ENCODE results near the gene ARHGEF19. TPM values are rescaled to one million over a fixed set of nuclear protein-coding genes. Genes with fewer than 3 reads are reported as not detected.

Gene ARHGEF19
- total and polyA plus RNA-seq, 10 of the 15 experiments (the other 5 are each of a cell fraction or from before 2014, with no cell fraction given) = 0.15 to 2.9 (median 0.67) TPM; not detected in 1

DNA sequence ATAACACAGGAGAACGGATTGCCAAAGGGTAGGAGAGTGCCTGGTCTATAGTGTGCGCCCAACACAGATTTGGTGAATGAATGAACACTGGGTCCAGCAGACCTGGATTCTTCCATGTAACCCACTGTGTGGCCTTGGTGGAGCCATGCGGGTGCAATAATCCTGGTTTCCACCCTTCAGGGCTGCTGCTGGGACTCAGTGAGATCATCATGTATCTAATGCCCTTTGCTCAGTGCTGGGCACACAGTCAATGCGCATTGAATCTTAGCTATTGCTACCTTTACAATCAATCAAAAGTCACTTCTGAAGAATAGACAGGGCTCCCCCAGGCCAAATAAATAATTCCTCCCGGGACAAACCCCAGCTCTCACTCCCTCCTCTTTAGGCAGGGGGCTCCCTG lies 50.7 kb downstream of the ARHGEF19 start:
- in situ Hi-C loops (cut with MboI) = no loop called here
- no TSS peak for BruUV-seq (replicated peaks)
- 56% methylated on average over 5 of the region's 5 CpGs for WGBS (ENCODE audit: insufficient coverage, insufficient replicate concordance, low lambda C conversion rate, missing lambda C conversion rate)
- H4K20me1 ChIP-seq (ENCODE audit: control insufficient read depth, insufficient read depth) = no peaks in the 10 kb centered on the region
- H3K9ac ChIP-seq (ENCODE audit: control insufficient read depth, insufficient read depth, low read length) = no peak overlapping the region
- no peaks in the 10 kb centered on the region for H3K9me3 ChIP-seq (replicated peaks; ENCODE audit: control insufficient read depth, insufficient read depth, low read length)
- no peaks in the 10 kb centered on the region for H3K36me3 ChIP-seq (ENCODE audit: control insufficient read depth in 2 of 2, insufficient read depth in 2 of 2, low read length in 1 of 2)
- H3K4me2 ChIP-seq (ENCODE audit: control insufficient read depth, insufficient read depth) = no peak overlapping the region
- CTCF ChIA-PET = interaction anchor here (0.6 to 0.7 kb wide), 2 partner anchors 19 to 42 kb away, joined by 3 read pairs; no protein-coding TSS in a partner anchor
- H3K27me3 ChIP-seq (replicated peaks in 1 of 2; ENCODE audit: control insufficient read depth in 2 of 2, insufficient read depth in 2 of 2, low read length in 1 of 2) = no peaks in the 10 kb centered on the region; a peak in 1 of 4 replicates
- no peaks in the 10 kb centered on the region; the same call in none of the 2 replicates for H3K4me1 ChIP-seq (ENCODE audit: control insufficient read depth, insufficient read depth, low read length)
- no peak overlapping the region for H2AFZ ChIP-seq (ENCODE audit: control insufficient read depth, low read depth, low read length)
- intact Hi-C loops (cut with micrococcal nuclease; ENCODE audit: unreplicated experiment) = no loop called here
- POLR2A ChIA-PET = no interaction called here
- DNase-seq (ENCODE audit: low read depth, low spot score) = no peak
- FAIRE-seq = no peak
- H3K79me2 ChIP-seq (ENCODE audit: control insufficient read depth, insufficient read depth, low read length) = no peaks in the 10 kb centered on the region
- RAD21 ChIA-PET (ENCODE audit: unreplicated experiment) = no interaction called here
- no peak overlapping the region for H3K4me3 ChIP-seq
- H3K27ac ChIP-seq (ENCODE audit: control insufficient read depth, insufficient read depth) = no peak overlapping the region
- no peak for ATAC-seq
- SMC1A ChIA-PET (ENCODE audit: uncharacterized antibody, unreplicated experiment) = interaction anchor here (1.2 kb wide), 1 partner anchor 83 kb away, joined by 4 read pairs; no protein-coding TSS in a partner anchor
- TF ChIP-seq HCFC1 (IDR thresholded peaks at IDR 0.05; ENCODE audit: low read length) (no peak), KLF5 (IDR thresholded peaks at IDR 0.05; ENCODE audit: partially characterized antibody) (no peak), DPF2 (IDR thresholded peaks at IDR 0.05) (no peak), NBN (IDR thresholded peaks at IDR 0.05) (no peak), EED (IDR thresholded peaks at IDR 0.05; ENCODE audit: low read depth) (no peak), PAX5 (IDR thresholded peaks at IDR 0.05; ENCODE audit: borderline replicate concordance, low read depth, low read length) (no peak), CBFB (IDR thresholded peaks at IDR 0.05; ENCODE audit: low read depth) (no peak), NR2C2 (IDR thresholded peaks at IDR 0.05; ENCODE audit: borderline replicate concordance, control insufficient read depth, insufficient read length, low read depth) (no peak), MTA3 (IDR thresholded peaks at IDR 0.05; ENCODE audit: borderline replicate concordance, low read length) (no peak), PML (IDR thresholded peaks at IDR 0.05; ENCODE audit: low read length) (no peak), IRF4 (IDR thresholded peaks at IDR 0.05; ENCODE audit: low read depth, low read length) (no peak), TCF12 (IDR thresholded peaks at IDR 0.05; ENCODE audit: low read depth, low read length) (no peak)
- TF ChIP-seq, protein P1, sequence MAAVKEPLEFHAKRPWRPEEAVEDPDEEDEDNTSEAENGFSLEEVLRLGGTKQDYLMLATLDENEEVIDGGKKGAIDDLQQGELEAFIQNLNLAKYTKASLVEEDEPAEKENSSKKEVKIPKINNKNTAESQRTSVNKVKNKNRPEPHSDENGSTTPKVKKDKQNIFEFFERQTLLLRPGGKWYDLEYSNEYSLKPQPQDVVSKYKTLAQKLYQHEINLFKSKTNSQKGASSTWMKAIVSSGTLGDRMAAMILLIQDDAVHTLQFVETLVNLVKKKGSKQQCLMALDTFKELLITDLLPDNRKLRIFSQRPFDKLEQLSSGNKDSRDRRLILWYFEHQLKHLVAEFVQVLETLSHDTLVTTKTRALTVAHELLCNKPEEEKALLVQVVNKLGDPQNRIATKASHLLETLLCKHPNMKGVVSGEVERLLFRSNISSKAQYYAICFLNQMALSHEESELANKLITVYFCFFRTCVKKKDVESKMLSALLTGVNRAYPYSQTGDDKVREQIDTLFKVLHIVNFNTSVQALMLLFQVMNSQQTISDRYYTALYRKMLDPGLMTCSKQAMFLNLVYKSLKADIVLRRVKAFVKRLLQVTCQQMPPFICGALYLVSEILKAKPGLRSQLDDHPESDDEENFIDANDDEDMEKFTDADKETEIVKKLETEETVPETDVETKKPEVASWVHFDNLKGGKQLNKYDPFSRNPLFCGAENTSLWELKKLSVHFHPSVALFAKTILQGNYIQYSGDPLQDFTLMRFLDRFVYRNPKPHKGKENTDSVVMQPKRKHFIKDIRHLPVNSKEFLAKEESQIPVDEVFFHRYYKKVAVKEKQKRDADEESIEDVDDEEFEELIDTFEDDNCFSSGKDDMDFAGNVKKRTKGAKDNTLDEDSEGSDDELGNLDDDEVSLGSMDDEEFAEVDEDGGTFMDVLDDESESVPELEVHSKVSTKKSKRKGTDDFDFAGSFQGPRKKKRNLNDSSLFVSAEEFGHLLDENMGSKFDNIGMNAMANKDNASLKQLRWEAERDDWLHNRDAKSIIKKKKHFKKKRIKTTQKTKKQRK (IDR thresholded peaks at IDR 0.05; ENCODE audit: low read depth, low read length) = no peak
- TF ChIP-seq, protein P2, sequence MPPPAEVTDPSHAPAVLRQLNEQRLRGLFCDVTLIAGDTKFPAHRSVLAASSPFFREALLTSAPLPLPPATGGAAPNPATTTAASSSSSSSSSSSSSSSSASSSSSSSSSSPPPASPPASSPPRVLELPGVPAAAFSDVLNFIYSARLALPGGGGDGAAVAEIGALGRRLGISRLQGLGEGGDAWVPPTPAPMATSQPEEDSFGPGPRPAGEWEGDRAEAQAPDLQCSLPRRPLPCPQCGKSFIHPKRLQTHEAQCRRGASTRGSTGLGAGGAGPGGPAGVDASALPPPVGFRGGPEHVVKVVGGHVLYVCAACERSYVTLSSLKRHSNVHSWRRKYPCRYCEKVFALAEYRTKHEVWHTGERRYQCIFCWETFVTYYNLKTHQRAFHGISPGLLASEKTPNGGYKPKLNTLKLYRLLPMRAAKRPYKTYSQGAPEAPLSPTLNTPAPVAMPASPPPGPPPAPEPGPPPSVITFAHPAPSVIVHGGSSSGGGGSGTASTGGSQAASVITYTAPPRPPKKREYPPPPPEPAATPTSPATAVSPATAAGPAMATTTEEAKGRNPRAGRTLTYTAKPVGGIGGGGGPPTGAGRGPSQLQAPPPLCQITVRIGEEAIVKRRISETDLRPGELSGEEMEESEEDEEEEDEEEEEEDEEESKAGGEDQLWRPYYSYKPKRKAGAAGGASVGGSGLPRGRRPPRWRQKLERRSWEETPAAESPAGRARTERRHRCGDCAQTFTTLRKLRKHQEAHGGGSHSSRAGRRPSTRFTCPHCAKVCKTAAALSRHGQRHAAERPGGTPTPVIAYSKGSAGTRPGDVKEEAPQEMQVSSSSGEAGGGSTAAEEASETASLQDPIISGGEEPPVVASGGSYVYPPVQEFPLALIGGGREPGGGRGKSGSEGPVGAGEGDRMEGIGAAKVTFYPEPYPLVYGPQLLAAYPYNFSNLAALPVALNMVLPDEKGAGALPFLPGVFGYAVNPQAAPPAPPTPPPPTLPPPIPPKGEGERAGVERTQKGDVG (CRISPR knock-in tag; IDR thresholded peaks at IDR 0.05) = no peak
- TF ChIP-seq, protein P3, sequence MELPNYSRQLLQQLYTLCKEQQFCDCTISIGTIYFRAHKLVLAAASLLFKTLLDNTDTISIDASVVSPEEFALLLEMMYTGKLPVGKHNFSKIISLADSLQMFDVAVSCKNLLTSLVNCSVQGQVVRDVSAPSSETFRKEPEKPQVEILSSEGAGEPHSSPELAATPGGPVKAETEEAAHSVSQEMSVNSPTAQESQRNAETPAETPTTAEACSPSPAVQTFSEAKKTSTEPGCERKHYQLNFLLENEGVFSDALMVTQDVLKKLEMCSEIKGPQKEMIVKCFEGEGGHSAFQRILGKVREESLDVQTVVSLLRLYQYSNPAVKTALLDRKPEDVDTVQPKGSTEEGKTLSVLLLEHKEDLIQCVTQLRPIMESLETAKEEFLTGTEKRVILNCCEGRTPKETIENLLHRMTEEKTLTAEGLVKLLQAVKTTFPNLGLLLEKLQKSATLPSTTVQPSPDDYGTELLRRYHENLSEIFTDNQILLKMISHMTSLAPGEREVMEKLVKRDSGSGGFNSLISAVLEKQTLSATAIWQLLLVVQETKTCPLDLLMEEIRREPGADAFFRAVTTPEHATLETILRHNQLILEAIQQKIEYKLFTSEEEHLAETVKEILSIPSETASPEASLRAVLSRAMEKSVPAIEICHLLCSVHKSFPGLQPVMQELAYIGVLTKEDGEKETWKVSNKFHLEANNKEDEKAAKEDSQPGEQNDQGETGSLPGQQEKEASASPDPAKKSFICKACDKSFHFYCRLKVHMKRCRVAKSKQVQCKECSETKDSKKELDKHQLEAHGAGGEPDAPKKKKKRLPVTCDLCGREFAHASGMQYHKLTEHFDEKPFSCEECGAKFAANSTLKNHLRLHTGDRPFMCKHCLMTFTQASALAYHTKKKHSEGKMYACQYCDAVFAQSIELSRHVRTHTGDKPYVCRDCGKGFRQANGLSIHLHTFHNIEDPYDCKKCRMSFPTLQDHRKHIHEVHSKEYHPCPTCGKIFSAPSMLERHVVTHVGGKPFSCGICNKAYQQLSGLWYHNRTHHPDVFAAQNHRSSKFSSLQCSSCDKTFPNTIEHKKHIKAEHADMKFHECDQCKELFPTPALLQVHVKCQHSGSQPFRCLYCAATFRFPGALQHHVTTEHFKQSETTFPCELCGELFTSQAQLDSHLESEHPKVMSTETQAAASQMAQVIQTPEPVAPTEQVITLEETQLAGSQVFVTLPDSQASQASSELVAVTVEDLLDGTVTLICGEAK (IDR thresholded peaks at IDR 0.05; ENCODE audit: borderline replicate concordance) = no peak

Measured in GM12878 (cell line).